ENCODE data around the gene TP53I13.
"Not testable (repeated sequence)": the region's sequence is repeated elsewhere in the genome, so short reads cannot be mapped to it uniquely, and the experiment has no call there.

TP53I13 gene, protein sequence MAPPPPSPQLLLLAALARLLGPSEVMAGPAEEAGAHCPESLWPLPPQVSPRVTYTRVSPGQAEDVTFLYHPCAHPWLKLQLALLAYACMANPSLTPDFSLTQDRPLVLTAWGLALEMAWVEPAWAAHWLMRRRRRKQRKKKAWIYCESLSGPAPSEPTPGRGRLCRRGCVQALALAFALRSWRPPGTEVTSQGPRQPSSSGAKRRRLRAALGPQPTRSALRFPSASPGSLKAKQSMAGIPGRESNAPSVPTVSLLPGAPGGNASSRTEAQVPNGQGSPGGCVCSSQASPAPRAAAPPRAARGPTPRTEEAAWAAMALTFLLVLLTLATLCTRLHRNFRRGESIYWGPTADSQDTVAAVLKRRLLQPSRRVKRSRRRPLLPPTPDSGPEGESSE

DNA sequence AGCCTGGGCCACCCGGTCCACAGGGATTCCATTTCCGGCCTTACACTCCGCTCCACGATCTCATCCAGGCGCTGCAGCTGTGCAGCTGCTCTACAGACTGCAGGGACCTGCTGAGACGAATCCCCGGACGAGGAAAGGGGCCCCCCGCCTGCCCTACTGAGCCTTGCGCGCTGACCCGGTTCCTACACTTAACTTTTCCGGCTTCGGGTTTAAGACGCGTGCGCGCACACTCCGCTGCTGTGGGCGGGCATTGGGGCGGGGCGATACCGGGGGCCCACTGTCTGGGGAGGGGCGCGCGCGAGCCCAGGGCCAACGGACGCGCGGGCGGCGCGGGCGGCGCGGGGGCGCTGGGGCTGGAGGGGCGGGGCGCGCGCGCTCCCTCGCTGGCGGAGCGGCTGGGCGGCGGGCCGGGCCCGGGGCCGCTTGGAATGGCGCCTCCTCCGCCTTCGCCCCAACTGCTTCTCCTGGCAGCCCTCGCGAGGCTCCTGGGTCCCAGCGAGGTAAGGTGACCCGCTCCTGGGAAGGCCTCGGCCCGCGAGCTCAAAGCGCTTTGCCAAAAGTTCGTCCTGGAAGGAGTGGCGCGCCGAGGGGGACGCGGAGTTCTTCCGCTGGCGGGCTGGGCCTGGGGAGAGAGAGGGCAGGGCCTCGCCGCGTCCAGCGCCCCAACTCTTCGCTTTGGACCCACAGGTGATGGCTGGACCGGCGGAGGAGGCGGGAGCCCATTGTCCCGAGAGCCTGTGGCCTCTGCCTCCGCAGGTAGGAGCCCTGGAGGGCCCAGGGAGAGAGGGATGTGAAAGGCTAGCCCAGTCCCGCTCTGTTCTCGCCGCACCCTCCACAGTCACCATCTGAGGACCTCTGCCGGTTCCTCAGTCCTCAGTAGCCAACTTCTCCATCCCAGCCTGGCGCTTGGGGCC is at the start of gene TP53I13:
TP53I13 (plus strand) TSS at position 371 of the 914 bp plus-strand sequence; CDS start at position 429, 58 bp downstream.
- DNase-seq (ENCODE audit: low spot score): peak; percentile 86

DNA sequence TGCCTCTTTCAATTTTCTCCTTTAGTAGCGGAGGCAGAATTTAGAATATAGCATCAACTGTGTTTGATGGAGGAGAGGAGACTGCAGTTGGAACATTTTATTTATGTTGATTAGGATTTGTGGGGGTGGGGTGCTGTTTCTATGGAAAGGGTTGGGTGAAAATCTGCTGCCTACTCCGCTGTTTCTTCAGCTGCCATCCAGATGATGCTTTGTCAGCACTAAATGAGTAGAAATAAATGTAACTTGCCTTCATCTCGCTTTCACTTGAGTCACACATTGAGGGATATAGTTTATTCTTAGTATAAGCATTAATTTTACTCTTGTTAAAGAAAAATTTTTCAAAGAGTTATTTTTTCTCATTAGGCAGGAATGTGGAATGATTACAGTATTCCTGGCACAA is 43.8 kb upstream of the TP53I13 start:
- DNase-seq (ENCODE audit: low spot score): no peak

DNA sequence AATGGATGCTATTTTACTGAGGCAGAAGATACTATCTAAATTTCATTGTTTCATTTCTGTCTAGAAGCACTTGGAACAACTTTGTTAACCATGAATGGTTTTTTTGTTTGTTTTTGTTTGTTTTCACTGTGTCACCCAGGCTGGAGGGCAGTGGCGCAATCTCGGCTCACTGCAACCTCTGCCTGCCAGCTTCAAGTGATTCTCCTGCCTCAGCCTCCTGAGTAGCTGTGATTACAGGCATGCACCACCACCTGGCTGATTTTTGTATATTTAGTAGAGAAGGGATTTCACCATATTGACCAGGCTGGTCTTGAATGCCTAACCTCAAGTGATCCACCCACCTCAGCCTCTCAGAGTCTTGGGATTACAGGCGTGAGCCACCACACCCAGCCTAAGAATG is 42.2 kb upstream of the TP53I13 start:
- no peak for DNase-seq (ENCODE audit: low spot score)

- DNase-seq (ENCODE audit: low spot score): no peak
Observed at GRCh38 chr17:29533976-29534375, 34.5 kb upstream of the TP53I13 start.

DNA sequence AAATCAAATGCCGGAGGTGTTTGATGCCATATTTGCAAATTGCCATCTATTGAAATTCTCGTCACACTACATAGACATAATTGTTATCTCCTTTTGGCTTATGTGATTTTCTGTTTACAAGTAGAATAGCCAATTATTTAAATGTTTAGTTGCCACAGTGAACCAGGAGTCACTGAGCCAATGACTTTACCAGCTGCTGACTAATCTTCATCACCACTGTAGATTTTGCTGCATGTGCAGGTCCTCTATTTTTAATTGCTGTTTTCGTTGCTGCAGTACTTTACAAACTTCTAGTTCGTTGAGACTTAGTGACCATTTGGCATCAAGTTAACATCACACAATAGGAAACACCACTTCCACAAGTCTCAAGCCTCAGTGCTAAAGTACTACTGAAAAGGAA is 24.4 kb upstream of the TP53I13 start:
- no peak for DNase-seq (ENCODE audit: low spot score)

DNA sequence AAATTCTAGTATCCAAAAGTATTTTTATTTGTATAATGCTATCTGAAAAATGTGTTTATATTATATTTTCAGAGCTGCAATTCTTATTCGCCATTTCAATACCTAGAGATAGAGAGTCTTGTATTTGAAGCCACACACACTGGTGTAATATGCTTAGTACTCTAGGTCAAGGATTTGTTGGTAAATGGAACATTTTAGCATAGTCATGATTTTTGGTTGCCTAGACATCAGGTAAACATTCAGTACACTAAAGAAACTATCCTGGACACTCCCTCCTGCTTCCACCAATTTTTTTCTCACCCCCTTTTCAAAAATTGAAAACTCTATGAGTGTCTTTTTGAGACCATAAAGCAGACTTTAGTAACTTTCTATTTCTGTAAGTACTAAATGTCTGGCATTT is 22.4 kb upstream of the TP53I13 start:
- no peak for DNase-seq (ENCODE audit: low spot score)

DNA sequence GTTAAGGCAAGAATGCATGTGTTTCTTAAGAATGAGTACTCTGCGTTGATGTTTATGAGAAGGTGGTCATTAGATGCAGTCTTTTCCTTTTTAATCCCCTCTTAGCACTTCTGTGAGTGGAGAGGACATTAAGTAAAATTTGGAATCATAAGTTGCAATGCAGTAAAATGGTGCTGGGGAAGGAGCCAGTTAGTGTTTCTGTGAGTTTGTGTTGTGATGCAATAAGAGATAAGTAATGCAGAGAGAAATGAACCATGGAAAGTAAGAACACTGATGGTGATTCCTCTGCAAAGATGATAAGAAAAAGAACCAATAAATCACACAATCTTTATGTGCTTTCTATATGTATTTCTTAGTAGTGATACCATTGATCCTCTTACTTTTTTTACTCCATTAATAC is 21.7 kb upstream of the TP53I13 start:
- no peak for DNase-seq (ENCODE audit: low spot score)

DNA sequence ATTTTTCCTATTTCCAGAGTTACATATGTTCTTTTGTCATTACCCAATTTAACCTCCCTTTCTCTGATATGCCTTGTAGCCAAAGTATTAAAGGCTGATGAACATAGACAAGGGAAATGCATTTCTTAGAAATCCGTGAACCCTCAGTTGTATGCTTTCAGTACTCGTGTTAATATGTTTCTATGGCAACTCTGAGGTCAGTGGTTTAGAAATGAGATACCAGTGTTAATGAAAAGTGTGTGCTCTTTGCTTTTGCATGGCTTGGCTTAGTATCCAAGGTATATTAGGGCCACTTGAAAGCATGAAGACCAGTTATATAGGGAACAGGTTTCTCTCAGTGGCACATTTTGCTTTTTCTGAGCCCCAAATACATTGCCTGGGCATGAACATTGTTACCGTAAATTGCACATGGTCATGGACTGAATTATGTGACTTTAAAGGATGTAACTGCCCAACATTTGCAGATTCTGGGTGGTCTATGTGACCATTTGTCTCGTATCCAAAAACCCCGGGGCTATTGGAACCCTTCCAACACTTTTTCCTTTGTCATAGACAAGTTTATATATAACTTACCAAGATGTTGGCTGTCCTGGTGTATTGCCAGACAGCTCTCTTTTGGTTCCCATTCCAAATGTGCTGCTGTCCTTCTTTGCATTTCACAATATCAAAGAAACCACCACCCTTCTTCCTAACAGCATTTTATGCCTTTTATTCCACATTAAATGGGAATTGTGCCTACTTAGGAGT is 19.2 kb upstream of the TP53I13 start:
- DNase-seq (ENCODE audit: low spot score): peak; percentile 29

DNA sequence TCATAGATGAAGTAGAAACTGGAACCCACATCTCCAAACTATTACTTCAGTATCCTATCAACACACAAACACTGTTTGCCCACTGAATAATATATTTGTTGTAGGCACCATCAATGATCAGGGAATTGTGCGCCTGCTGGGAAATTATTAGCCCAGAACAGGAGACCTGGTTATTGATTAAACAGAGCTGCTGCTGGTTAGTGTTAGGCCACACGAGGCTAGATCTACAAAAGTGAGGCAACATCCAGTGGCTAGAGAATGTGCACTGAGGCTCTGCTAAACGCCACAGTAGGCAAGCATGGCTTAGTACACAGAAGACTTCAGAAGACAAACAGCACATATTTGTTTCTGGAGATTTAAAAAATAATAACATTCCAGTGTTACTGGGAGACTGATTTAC is 12.7 kb upstream of the TP53I13 start:
- peak; percentile 87 for DNase-seq (ENCODE audit: low spot score)

DNA sequence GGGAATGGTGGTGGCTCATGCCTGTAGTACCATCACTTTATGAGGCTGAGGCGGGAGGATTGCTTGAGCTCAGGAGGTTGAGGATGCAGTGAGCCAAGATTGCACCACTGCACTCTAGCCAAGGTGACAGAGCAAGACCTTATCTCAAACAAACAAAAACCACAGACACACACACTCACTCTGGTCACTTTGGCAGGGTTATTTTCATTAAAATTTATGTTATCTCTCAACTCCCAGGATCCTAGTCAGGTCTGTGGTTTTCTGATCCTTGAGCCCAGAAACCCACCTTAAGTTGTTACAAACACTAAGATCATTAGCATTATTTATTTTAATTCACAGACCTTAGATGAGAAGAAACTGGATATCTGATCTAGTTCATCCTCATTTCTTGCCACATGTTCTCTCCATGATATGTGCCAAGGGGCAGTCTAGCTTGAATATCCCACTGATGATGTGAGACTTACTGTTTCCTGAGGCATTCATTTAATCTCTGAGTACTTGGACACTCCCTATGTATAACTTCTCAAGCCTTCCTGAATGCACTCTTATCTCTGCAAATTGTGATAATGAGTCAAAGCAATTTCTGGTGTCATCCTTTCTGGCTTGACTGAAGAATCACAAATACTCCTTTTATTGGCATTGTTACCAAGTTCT is 11.3 kb upstream of the TP53I13 start:
- peak; percentile 20 for DNase-seq (ENCODE audit: low spot score)

DNA sequence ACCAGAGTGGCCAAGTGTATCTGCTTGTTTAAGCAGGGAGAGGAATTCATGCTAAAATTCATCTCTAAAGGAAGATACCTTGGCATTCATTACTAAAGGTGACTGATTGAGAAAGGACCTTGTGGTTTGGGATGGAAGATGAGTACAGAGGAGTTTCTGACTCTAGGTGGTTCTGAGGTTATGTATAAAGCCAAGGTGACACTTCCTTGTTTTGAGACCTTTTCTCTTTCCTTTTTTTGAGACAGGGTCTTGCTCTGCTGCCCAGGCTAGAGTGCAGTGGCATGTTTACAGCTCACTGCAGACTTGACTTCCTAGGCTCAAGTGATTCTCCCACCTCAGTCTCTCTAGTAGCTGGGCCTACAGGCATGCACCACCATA is 10.8 kb upstream of the TP53I13 start:
- peak; percentile 86 for DNase-seq (ENCODE audit: low spot score)

DNA sequence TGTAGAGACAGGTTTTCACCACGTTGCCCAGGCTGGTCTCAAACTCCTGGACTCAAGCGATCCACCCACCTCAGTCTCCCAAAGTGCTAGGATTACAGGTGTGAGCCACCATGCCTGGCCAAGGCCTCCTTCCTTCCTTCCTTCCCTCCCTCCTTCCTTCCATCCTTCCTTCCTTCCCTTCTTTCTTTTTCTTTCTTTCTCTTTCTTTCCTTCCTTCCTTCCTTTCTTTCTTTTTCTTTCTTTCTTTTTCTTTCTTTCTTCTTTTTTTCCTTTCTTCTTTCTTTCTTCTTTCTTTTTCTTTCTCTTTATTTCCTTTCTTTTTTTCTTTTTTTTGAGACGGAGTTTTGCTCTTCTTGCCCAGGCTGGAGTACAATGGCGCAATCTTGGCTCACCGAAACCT is 10.4 kb upstream of the TP53I13 start:
- DNase-seq (ENCODE audit: low spot score): not testable (repeated sequence)

- no peak for DNase-seq (ENCODE audit: low spot score)
Observed at GRCh38 chr17:29559640-29560039, 8.9 kb upstream of the TP53I13 start.

DNA sequence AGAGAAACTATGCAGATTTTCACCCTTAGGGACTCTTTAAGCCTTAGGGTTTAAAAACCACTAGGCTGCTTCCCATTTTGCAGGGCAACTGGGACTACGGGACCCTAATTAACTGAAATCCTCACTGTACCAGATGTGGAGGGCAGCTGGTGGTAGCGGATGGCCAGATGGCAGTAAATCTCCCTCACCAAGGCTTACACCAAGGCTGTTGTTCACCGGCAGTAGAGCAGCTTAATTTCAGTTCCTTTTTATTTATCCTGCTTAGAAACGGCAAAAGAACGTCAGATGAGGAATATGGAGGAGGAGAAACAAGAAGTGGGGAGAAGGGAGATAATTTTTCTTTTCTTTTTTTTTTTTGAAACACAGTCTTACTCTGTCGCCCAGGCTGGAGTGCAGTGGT is 8.2 kb upstream of the TP53I13 start:
- DNase-seq (ENCODE audit: low spot score): no peak

DNA sequence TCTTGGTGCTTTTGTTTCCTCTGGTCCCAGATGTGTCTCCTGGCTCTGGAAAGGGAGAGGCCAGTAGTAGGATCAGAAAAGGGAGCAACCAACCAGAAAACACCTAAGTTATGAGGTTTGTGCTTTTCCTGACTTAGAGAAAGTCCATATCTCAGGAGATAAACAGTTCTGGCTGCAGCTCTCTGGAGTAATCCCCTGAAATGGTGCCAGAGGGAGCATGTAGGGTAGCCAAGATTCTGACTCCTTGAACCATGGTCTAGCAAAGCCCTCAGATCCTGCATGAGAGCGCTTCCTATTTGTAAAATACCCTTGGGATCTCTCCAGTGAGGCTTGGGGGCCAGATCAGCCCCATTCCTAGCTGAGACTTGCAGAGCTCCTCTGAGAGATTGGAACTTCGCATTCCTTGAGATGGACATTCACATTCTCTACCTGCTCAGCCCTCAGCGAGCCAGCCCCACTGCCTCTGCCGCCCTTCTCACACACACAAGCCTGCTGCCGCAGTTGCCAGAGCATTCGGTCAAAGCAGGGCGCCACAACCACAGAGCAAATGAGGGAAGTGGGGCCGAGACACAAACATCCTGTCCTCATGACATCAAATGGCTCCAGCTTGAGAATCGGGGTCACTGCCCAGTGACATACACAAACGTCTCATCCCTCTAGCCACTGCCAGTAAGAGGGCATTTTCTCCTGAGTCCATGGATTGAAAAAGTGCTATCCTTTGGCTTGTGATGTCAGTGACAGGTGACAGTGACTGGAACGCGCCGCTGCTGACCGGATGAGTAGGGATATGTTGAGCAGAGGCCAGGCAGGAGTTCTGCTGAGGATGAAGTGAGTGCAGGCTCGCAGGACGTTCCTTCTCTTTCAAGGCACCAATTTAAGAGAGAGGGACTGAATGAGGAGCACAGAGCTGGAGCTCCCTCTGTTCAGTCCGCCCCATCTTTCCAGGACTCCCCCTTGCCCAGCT is 6.7 kb upstream of the TP53I13 start:
- DNase-seq (ENCODE audit: low spot score): no peak

- DNase-seq (ENCODE audit: low spot score): no peak
Observed at GRCh38 chr17:29562615-29563014, 5.9 kb upstream of the TP53I13 start.

DNA sequence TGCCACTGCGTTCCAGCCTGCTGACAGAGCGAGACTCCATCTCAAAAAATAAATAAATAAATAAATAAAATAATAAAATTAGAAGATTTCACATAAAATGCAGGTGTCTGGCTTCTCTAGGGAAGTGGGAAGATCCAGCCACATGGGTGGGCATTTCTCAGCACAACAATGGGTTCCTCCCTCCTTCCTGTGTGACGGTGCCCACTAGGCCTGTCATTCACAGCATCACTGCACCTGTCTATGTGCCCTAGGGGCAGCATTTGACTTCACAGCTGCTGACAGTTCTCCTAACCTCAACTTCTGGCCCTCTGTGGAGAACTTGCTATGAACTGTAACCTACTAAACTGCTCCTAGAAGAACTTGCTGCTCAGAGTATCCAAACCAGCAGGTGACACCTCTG is 4.7 kb upstream of the TP53I13 start:
- no peak for DNase-seq (ENCODE audit: low spot score)

DNA sequence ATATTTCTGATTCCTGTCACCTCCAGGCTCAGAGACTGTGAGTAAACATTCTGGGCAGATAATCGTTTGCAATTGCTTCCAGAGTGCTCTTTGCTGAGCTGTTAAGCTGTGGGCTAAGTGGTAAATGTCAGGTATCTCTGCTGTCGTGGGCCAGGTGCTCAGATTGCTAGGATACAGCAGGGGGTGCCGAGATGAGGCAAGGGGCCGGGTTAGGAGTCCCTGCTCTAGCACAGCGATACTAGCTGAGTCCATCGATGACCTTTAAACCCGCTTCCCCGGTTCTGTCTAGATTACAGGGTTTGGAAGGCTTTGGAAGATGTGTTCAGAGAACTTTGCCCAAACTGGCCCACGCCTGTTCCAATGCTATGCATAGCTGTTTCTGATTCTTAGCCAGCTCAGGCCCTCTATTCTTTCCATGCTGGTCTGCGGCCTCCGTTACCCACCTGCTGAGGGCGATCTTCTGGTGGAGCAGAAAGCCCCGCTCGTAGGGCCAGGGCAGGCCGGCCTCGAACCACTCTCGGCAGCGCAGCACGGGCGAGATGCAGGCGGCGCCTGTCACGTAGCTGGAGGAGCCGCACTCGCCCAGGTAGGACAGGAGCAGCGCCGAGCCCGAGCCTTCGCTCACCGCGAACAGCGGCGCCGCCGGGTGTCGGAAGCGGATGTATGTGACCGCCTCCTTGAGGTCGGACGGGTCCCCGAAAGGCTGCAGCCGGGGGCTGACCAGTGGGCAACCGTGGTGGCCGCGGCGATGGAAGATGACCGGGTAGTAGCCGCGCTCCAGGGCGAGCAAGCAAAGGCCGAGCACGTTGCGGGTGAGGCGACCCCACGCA is 2.6 kb upstream of the TP53I13 start:
- peak; percentile 65 for DNase-seq (ENCODE audit: low spot score)

- DNase-seq (ENCODE audit: low spot score): peak; percentile 87
Observed at GRCh38 chr17:29566473-29567303, 1.8 kb upstream of the TP53I13 start, which contains the start of gene ABHD15. ABHD15 (minus strand) TSS chr17:29567037; CDS start chr17:29566966, 71 bp downstream.

Data from kidney tubule cell (primary cell).